Heart left ventricle (tissue), 16 donors: Measurements from ENCODE around the gene AGBL3. TPM values are rescaled to one million over a fixed set of nuclear protein-coding genes. Genes with fewer than 3 reads are reported as not detected.
"Not testable (repeated sequence)": the region's sequence is repeated elsewhere in the genome, so short reads cannot be mapped to it uniquely, and the experiment has no call there.

Source experiments
- ATAC-seq, 4 donors: fragments of 200-7000 bp; cut with Tn5 transposase; one replicate each; pipeline ENCODE4 v1.9.1; 2020 to 2022; ENCODE audit warnings: moderate library complexity in 4 of 4, mild to moderate bottlenecking in 3 of 4, moderate number of reproducible peaks in 1 of 4
- DNase-seq, 5 donors: peaks; one replicate each; pipeline ENCODE4 v3.0.0-alpha.2; 2020
- H3K27ac ChIP-seq, 12 donors: fragments of 200-600 bp; sonication (generic) in 4 of 12; one replicate each; pipeline versions ENCODE4 v1.5.0 to v1.8.0; 2016 to 2022; ENCODE audit warnings: mild to moderate bottlenecking in 2 of 12
- H3K27me3 ChIP-seq, 9 donors: fragments of 200-600 bp; sonication (generic) in 2 of 9; one replicate each; pipeline versions ENCODE4 v1.5.1 to v1.8.0; 2016 to 2022; ENCODE audit warnings: mild to moderate bottlenecking in 3 of 9
- H3K36me3 ChIP-seq, 9 donors: fragments of 200-600 bp; sonication (generic) in 2 of 9; one replicate each; pipeline versions ENCODE4 v1.5.0 to v1.8.0; 2018 to 2022; ENCODE audit warnings: mild to moderate bottlenecking in 2 of 9
- H3K4me1 ChIP-seq, 12 donors: fragments of 200-600 bp; sonication (generic) in 4 of 12; one replicate each; pipeline versions ENCODE4 v1.5.0 to v1.8.0; 2016 to 2022; ENCODE audit warnings: mild to moderate bottlenecking in 3 of 12
- H3K4me3 ChIP-seq, 12 donors: fragments of 200-600 bp; sonication (generic) in 4 of 12; one replicate each; pipeline versions ENCODE4 v1.5.0 to v1.8.0; 2017 to 2022; ENCODE audit warnings: mild to moderate bottlenecking in 9 of 12, moderate library complexity in 4 of 12
- H3K9me3 ChIP-seq, 12 donors: fragments of 200-600 bp; sonication (generic) in 4 of 12; one replicate each; pipeline versions ENCODE4 v1.5.0 to v1.8.0; 2016 to 2022; ENCODE audit warnings: mild to moderate bottlenecking in 1 of 12
- CTCF ChIP-seq, 12 donors: fragments of 200-600 bp; sonication (generic) in 4 of 12; IDR thresholded peaks; one replicate each; pipeline versions ENCODE4 v1.5.0 to v1.8.0; 2018 to 2022; ENCODE audit warnings: antibody characterized with exemption in 12 of 12, mild to moderate bottlenecking in 5 of 12
- POLR2A ChIP-seq, 2 donors: fragments of 450-650 bp; IDR thresholded peaks; one replicate each; pipeline ENCODE4 v1.6.1; 2017; ENCODE audit warnings: antibody characterized with exemption in 2 of 2, mild to moderate bottlenecking in 2 of 2, moderate library complexity in 2 of 2
- WGBS, 4 donors: extraction: QIAGEN DNeasy Blood & Tissue Kit in 2 of 4; methylation state at CpG; one replicate each; pipeline versions ENCODE4 v1.1.5 to v1.1.7; 2013 to 2018; 5-methylcytosine and 5-hydroxymethylcytosine counted together
- intact Hi-C, 10 donors: fragments of 100-400 bp; cut with DNase I; formaldehyde crosslinking; loops; one replicate each; pipeline versions ENCODE4 v1.11.1 to v1.14.2; 2022
- polyA plus RNA-seq, 2 donors: library from polyadenylated mRNA; stranded (reverse); fragments of 200-250 nt; gene quantifications; one replicate each; pipeline ENCODE4 v1.2.3, GENCODE V29; 2013
- total RNA-seq, 9 donors: library from RNA; depleted of rRNA in 2 of 9; stranded (reverse); fragments of >200 nt in 2 of 9; fragmentation: NEBNext Ultra II Directional in 3 of 9; extraction: Animal tissue kit (Norgen Biotek cat#: 25700) in 3 of 9; gene quantifications; one replicate each; pipeline versions ENCODE4 v1.1.0 to v1.2.4, GENCODE V29; 2016 to 2023
- donor health status: ischemic (EF 13 %, LVEDD 7.1; RV severe dilation, severe dysfunction).
- donor health status: healthy with polysubstance abuse.
- donor health status: DM: no; HTN: yes; CAD: no.
- donor health status: DM: no; HTN: no; CAD: no.
- donor health status: ischemic (EF 25% LVEDD 6.9; RV normal size, moderate dysfunction).
- donor health status: ischemic (EF 25% LVEDD 5.7; RV mildly dilated, moderate dysfunction).
- donor health status: healthy.
- donor health status: DM: yes; HTN: yes; CAD: no.
- donor health status: ischemic (EF 35%, LVEDD 5.7; RV mildly dilated, moderate dysfunction).
- donor health status: nonischemic (EF 11% LVEDD 7.7; RV severe dilation, severe dysfunction).
- donor health status: DM: yes; HTN: yes; CAD: no.
- donor health status: PGD.
- donor health status: ischemic (EF 29% LVEDD 5.4; RV normal size, mild dysfunction).
- donor health status: nonischemic (EF 23%, LVEDD 6.1; RV moderate dilation, normal function).

AGBL3 gene
- total and polyA plus RNA-seq, 11 donors: 0.40 to 1.5 (median 0.93) TPM

- Histone ChIP-seq H3K36me3 (no peaks in the 10 kb centered on the region), H3K27me3 (no peaks in the 10 kb centered on the region), H3K9me3 (peaks cover 0 to 6% (median 0%) of the 10 kb centered on the region in 12 donors), H3K4me3 (no peak overlapping the region), H3K4me1 (no peaks in the 10 kb centered on the region), H3K27ac (no peak overlapping the region)
- intact Hi-C loops: no loop called here
- no peak for DNase-seq
- TF ChIP-seq POLR2A (IDR thresholded peaks at IDR 0.05): no peak
- TF ChIP-seq CTCF (IDR thresholded peaks at IDR 0.05): no peak
- ATAC-seq: no peak
Observed at GRCh38 chr7:135012229-135012628, 25.9 kb downstream of the AGBL3 start.

DNA sequence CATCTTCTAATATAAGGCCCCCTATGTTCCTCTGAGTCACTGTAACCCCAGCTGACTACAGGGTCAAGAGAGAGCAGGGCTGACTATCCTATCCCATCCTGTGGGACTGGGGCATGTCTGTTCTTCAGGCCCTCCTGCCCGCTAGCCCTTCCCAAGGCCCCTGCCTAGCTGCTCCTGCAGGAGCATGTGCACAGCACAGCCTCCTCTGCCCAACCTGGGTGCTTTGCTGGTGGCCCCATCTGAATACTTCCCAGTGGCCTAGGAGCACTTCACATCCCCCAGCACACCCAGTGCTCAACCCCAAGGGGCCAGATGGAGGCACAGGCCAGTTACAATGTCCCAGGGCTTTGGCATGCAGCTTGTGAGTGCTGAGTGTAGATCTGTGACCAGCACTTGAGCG is 37.3 kb downstream of the AGBL3 start:
- TF ChIP-seq POLR2A (IDR thresholded peaks at IDR 0.05) (no peak), CTCF (IDR thresholded peaks at IDR 0.05) (no peak)
- WGBS, 4 donors: 92 to 100% (median 93%) methylated on average over 1 to 2 of the region's 2 CpGs
- DNase-seq: no peak
- Histone ChIP-seq H3K27ac (no peak overlapping the region), H3K27me3 (no peaks in the 10 kb centered on the region), H3K4me3 (no peak overlapping the region), H3K4me1 (no peaks in the 10 kb centered on the region), H3K36me3 (no peaks in the 10 kb centered on the region), H3K9me3 (peaks cover 0 to 19% (median 0%) of the 10 kb centered on the region in 12 donors)
- no peak for ATAC-seq
- intact Hi-C loops: loop anchor here in 1 of 10 donors (10.0 kb wide), 1 partner anchor 101 kb away; no protein-coding TSS in a partner anchor

GRCh38 chr7:135035252-135035651 is 48.9 kb downstream of the AGBL3 start:
- no peaks in the 10 kb centered on the region for H3K9me3 ChIP-seq
- intact Hi-C loops: no loop called here
- no peak overlapping the region for H3K4me3 ChIP-seq
- DNase-seq (no peak), ATAC-seq (no peak)
- TF ChIP-seq POLR2A (IDR thresholded peaks at IDR 0.05) (no peak), CTCF (IDR thresholded peaks at IDR 0.05) (no peak)
- H3K4me1 ChIP-seq: no peaks in the 10 kb centered on the region
- no peaks in the 10 kb centered on the region for H3K27me3 ChIP-seq
- H3K27ac ChIP-seq: no peak overlapping the region
- H3K36me3 ChIP-seq: no peaks in the 10 kb centered on the region
- WGBS, 4 donors: 83 to 88% (median 85%) methylated on average over 2 of the region's 2 CpGs

DNA sequence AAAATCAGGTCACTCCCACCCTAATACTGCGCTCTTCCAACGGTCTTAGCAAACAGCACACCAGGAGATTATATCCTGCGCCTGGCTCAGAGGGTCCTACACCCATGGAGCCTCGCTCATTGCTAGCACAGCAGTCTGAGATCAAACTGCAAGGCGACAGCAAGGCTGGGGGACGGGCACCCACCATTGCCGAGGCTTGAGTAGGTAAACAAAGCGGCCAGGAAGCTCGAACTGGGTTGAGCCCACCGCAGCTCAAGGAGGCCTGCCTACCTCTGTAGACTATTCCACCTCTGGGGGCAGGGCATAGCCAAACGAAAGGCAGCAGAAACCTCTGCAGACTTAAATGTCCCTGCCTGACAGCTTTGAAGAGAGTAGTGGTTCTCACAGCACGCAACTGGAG is 80.7 kb downstream of the AGBL3 start:
- ATAC-seq, H3K4me3 ChIP-seq, H3K27ac ChIP-seq, intact Hi-C loops, DNase-seq, H3K36me3 ChIP-seq, H3K4me1 ChIP-seq, H3K27me3 ChIP-seq: not testable (repeated sequence)
- peaks cover 0 to 11% (median 0%) of the 10 kb centered on the region in 12 donors for H3K9me3 ChIP-seq
- WGBS, 4 donors: 94 to 96% (median 95%) methylated on average over 10 to 12 of the region's 12 CpGs

DNA sequence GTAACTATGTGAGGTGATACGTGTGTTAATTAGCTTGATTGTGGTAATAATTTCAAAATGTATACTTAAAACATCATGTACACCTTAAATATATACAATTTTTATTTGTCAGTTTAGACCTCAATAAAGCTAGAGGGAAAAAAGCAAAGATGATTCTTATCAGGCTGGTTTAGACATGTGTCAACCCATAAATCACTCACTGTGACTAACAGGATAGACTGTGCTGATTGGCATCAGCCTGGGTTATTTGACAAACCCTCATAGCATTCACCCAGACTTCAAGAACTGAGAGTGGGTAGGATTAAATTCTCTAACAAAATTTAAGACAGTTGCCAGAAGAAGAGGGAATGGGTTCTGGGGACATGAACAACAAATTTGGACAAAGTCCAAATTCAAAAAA is 87.8 kb downstream of the AGBL3 start:
- DNase-seq (no peak), ATAC-seq (no peak)
- intact Hi-C loops: no loop called here
- no peak overlapping the region for H3K27ac ChIP-seq
- WGBS, 4 donors: 95 to 99% (median 96%) methylated on average over 1 of the region's 1 CpG
- no peak overlapping the region for H3K4me3 ChIP-seq
- H3K27me3 ChIP-seq: no peaks in the 10 kb centered on the region
- no peaks in the 10 kb centered on the region for H3K36me3 ChIP-seq
- TF ChIP-seq CTCF (IDR thresholded peaks at IDR 0.05): no peak
- TF ChIP-seq POLR2A (IDR thresholded peaks at IDR 0.05): no peak
- peaks cover 0 to 2% (median 0%) of the 10 kb centered on the region in 12 donors for H3K9me3 ChIP-seq
- H3K4me1 ChIP-seq: no peaks in the 10 kb centered on the region
